LNCAP (cell line): ENCODE results near the gene PSMD8.
A peak's percentile ranks its signal among the peaks of the same experiment; 100 is the strongest.

Experiments used
- CTCF ChIP-seq: fragments of 450-650 bp; IDR thresholded peaks from 2 replicates; pipeline ENCODE4 v1.5.1; 2017; ENCODE audit warnings: mild to moderate bottlenecking

PSMD8 gene

GRCh38 chr19:38401148-38401547, 26.8 kb downstream of the PSMD8 start:
- no peak for TF ChIP-seq CTCF

DNA sequence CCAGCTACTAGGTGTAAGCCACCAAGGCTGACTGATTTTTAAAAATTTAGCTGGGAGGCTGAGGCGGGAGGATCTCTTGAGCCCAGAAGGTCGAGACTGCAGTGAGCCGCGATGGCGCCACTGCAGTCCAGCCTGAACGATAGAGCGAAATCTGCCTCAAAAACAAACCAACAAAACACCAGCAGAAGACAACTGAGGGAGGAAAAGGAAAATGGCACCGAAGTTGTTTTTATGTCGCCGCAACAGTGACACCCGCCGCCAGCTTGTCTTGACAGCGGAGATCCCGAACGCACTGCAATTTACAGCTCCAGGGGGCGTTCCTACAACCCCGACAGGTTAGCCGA, 28.2 kb downstream of the PSMD8 start:
- no peak for TF ChIP-seq CTCF

DNA sequence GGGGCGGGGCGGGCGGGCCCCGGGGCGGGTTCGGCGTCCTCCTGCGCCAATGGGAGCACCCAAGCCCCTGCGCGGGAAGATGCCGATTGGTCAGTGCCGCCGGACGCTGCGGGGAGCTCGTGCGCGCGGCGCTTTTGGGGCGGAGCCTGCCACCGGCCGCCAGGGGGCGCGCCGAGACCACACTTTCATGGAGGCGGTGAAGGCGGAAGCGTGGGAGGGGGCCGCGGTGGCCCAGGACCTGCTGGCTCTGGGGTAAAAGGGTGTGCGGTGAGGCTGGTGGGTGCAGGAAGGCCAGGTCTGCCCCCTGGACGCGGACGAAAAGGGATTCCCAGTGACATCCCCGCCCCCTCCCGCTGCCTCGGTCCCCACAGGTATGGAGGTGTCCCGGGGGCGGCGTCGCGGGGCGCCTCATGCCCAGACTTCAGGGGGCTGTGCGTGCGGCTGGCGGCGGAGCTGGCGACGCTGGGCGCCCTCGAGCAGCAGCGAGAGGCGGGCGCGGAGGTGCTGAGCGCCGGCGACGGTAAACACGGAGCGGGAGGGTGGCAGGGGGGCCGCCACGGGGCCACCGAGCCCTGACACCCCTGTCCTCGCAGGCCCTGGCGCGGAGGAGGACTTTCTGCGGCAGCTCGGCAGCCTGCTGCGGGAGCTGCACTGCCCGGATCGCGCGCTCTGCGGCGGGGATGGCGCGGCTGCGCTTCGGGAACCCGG, 28.8 kb downstream of the PSMD8 start, which contains the start of gene FAM98C:
FAM98C (plus strand) TSS at position 127 of the 708 bp plus-strand sequence; CDS start at position 188, 61 bp downstream.
- TF ChIP-seq CTCF: peak; percentile 93

DNA sequence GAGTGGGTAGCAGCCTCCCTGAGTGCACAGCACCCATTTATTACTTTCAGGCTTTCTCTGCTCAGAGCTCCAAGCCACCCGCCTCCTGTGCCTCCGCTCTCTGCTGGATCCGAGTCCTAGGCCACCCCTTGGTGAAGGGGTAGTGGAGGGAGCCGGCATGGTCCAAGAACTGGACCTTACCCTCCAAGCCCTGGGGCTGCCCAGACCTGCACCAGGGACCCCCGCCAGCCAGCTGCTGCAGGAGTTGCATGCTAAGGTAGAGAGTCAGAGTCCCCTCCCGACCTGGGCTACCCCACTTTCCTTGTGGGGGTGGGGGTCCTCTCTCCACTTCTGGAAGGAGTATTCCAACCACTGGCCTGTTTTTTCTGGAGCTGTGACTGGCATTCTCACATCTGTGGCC, 30.5 kb downstream of the PSMD8 start:
- no peak for TF ChIP-seq CTCF

- no peak for TF ChIP-seq CTCF
These were observed 30.9 kb downstream of the PSMD8 start for GRCh38 chr19:38405276-38405675.

- no peak for TF ChIP-seq CTCF
These were observed 35.3 kb downstream of the PSMD8 start for GRCh38 chr19:38409631-38410133.

DNA sequence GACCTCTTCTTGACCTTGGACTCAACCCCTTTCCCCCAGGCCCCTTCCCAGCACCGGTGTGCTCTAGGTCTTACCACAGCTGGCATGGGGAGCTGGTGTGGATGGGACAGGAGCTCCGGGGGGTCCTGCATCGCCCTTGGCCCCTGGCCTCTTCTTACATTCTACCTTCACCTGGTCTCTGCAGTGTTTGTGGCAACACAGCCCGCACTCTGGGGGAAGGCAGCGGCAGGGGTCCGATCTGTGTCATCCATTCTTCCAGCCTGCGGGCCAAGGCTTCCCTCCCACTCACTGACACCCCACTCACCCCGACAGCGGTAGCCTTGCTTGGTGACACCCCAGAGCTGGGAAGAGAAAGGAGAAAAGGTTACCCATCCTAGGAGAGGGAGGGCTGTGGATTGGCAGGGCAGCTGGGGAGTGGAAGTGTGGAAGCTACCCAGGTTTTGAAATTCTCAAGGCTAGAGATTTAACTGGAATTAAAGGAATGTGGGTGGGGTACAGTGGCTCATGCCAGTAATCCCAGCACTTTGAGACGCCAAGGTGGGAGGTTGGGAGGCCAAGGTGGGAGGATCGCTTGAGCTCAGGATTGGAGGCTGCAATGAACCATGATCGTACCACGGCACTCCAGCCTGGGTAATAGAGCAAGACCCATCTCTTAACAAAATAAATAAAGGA, 36.8 kb downstream of the PSMD8 start:
- TF ChIP-seq CTCF: no peak
